GM18909 (cell line): ENCODE data around the gene MXRA8.
A peak's percentile ranks its signal among the peaks of the same experiment; 100 is the strongest.
"Not testable (repeated sequence)": the region's sequence is repeated elsewhere in the genome, so short reads cannot be mapped to it uniquely, and the experiment has no call there.

Source experiments
- ATAC-seq: cut with Tn5 transposase; IDR thresholded peaks from one replicate; pipeline ENCODE4 v1.9.1; 2021; ENCODE audit warnings: mild to moderate bottlenecking; ENCODE audit not compliant: unreplicated experiment, poor library complexity

The MXRA8 gene

DNA sequence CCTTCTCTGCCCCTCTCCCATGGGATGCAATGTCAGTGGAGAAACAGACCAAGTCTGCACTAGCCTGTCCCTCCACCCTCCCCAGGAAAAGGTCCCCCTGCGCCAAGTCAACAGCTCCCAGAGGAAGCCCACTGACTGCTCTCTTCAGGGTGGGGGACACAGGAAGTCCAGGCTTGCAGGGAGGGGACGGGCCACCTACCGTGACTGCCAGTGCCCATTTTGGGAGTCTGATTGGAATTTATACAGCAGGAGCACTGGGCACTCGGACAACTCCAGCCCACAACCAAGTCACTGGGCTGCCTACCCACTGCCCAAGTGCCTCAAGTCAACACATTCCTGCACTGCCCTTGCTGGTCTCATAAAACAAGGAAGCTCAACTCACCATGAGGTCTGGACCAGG, 34.7 kb upstream of the MXRA8 start:
- ATAC-seq: no peak

DNA sequence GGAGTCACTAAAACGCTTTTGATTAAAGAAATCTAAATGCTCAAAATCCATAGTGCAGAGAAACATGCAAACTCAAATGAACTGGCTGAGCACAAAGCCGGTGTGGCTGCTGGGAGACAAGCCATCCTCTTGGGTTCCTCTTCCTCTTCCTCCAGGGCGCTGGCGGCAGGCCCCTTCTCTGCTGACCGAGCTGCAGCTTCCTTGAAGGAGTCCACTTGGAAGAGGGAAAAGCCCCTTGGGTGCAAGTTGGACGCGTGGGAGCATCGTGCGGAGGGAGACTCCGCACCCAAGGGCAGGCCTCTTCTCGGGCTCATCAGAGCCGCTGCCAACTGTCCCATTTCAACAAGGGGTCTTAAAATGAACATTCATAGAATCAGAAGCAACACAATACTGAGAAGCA, 32.9 kb upstream of the MXRA8 start:
- ATAC-seq: no peak

DNA sequence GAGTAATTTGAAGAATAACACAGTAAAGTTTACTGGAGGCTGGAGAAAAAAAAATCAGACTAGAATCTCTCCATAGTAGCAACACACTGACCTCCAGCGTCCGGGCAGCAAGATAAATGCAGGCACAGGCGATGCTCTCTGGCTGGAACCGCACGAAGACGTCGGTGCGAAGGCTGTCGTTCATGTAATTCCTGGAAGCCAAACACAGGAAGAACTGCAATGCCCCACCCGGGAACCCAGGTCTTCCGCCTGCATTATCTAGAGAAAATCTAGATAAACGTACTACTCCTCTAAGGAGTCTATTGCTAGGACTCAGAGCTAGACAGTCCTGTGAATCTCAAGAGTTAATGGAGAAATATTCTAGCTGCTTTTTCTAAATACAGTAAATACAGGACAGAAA, 32.3 kb upstream of the MXRA8 start:
- ATAC-seq: no peak

- ATAC-seq: no peak
These were observed 29.7 kb upstream of the MXRA8 start for GRCh38 chr1:1388078-1388472.

- ATAC-seq: no peak
These were observed 29.0 kb upstream of the MXRA8 start for GRCh38 chr1:1387098-1388077.

GRCh38 chr1:1385931-1386330, 27.6 kb upstream of the MXRA8 start:
- no peak for ATAC-seq

DNA sequence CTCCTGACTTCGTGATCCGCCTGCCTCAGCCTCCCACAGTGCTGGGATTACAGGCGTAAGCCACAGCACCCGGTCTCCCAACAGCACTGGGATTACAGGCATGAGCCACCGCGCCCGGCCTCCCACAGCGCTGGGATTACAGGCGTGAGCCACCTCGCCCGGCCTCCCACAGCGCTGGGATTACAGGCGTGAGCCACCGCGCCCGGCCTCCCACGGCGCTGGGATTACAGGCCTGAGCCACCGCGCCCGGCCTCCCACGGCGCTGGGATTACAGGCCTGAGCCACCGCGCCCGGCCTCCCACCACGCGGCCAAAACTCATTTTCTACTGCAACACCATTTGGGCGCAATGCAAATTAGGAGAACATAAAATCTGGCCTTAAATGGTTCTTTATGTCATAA, 27.0 kb upstream of the MXRA8 start:
- not testable (repeated sequence) for ATAC-seq

- ATAC-seq: no peak
These were observed 22.9 kb upstream of the MXRA8 start for GRCh38 chr1:1381294-1381693.

DNA sequence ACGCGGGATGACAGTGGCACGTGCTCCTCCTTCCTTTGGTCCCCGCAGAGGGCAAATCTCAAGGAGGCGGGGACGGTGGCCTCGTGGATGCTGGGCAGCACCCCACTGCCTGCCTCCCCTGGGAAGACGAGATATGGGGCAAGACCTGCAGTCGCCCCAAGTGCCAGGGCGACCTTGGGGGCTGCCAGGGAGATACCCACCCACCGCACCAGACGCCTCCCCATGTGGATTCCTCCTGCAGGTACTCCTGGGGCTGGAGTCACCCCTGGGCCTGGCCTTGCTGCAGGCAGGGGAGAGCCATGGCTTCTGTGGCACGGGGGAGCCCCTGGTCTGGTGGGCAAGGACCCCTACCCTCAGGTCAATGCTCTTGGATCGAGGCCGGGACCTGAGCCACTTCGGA, 22.5 kb upstream of the MXRA8 start:
- no peak for ATAC-seq

DNA sequence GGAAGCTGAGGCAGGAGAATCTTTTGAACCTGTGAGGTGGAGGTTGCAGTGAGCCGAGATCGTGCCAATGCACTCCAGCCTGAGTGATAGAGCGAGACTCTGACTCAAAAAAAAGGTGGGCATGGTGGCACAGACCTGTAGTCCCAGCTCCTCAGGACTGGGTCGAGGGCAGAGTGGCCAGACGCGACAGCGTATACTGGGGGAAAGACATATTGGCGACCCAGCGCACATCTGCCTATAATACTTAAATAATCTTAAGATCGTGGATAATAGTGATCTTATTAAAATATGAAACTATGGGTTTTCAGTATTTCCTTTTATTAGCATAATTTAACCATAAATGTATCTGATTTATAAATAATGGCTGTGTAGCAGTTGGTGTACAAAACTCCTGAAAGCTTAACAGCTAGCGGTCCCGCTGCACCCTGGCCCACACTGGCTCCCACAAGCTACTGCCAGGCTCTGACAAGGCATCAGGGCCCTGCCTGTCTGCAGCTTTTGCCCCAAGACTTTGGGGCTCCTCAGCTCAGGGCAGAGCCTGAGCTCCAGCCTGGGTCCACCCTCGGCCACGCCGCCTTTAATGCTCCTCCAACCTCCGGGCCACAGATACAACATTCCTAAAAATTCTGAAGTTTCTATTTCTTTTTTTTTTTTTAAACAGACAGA, 19.3 kb upstream of the MXRA8 start:
- no peak for ATAC-seq

- ATAC-seq: no peak
These were observed 18.3 kb upstream of the MXRA8 start for GRCh38 chr1:1376551-1377226.

GRCh38 chr1:1374929-1375662, 16.7 kb upstream of the MXRA8 start, which contains the start of gene AURKAIP1:
TSS of gene AURKAIP1 (minus strand) at chr1:1375207. CDS start at chr1:1374756, 451 bp downstream.
- ATAC-seq: peak; percentile 88

DNA sequence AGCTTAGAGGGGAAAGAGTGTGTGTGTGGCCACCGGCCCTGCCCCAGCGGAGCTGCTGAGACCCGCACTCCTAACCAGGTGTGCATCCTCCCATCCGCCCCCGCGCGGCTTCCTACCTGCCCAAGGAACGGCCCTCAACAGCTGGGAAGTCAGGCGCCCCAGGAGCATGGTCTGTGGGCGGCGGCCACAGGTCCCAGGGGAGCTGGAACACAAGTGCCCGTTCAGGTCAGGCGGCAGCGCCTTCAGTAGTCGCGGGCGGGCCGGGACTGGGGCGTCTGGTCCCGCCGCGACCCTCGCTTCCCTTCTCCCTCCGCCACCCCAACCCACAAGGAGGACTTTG, 16.2 kb upstream of the MXRA8 start:
- peak; percentile 10 for ATAC-seq

- no peak for ATAC-seq
These were observed 15.6 kb upstream of the MXRA8 start for GRCh38 chr1:1373815-1374588.

DNA sequence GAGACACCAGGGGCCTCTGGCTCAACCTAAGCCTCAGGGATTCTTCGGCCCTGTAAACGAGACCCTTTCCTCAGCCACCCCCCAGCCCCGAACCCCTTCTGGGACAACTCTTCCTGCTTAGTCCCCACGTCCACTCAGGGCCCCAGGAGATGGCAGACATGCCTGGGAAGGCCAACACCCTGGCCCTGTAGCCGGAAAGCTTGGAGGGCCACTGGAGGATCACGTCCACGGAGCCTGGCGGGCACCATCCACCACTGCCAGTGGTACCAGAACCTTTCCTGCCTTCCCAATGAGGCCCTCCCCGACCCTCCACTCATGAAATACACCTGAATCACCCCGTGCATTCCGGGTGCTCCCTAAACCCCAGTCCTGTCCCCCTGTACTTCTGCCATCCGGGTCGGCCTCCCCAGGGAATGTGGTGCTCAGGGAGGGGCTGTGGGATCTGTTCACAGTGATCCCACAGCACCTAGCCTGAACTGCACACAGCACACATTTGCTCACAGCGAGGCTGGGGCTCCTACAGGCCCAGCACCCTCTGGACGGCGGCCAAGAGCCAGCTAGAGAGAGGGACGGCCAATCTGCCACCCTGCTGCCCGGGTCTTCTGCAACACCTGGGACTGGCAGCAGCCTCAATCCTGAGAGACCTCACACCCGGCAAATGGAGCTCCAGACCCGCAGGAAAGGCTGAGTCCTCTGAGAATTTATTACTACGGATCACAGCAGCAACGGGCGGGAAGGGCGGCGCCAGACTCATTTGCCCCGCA, 14.9 kb upstream of the MXRA8 start:
- no peak for ATAC-seq

- no peak for ATAC-seq
These were observed 13.7 kb upstream of the MXRA8 start for GRCh38 chr1:1371746-1372711.

- no peak for ATAC-seq
These were observed 13.0 kb upstream of the MXRA8 start for GRCh38 chr1:1371364-1371745.

GRCh38 chr1:1370771-1371300, 12.5 kb upstream of the MXRA8 start:
- no peak for ATAC-seq
